ENCODE data around the gene KCNIP4. TPM values are rescaled to one million over a fixed set of nuclear protein-coding genes. Genes with fewer than 3 reads are reported as not detected.

KCNIP4 gene
- total RNA-seq, 1 experiment from 2014 or later = not detected

- BruUV-seq (replicated peaks) = no TSS peak
- H2AFZ ChIP-seq = no peak overlapping the region
- intact Hi-C loops (cut with micrococcal nuclease; ENCODE audit: unreplicated experiment) = no loop called here
Observed at GRCh38 chr4:21413807-21414370, 534.7 kb downstream of the KCNIP4 start.

GRCh38 chr4:21411086-21411485 is 537.5 kb downstream of the KCNIP4 start:
- H3F3A ChIP-seq (ENCODE audit: insufficient read depth, low read depth) = no peaks in the 10 kb centered on the region
- no peak overlapping the region for H3K4me3 ChIP-seq
- no peaks in the 10 kb centered on the region for H3K9me3 ChIP-seq (ENCODE audit: insufficient read depth, low read depth)
- no peak for DNase-seq
- no TSS peak for BruUV-seq (replicated peaks)
- H3K79me2 ChIP-seq (ENCODE audit: low read depth) = no peaks in the 10 kb centered on the region
- H3K9me2 ChIP-seq (ENCODE audit: insufficient read depth) = no peaks in the 10 kb centered on the region
- no peaks in the 10 kb centered on the region for H3K4me1 ChIP-seq (replicated peaks; ENCODE audit: insufficient read depth)
- no peak overlapping the region for H2AFZ ChIP-seq
- no peaks in the 10 kb centered on the region for H3K27me3 ChIP-seq (ENCODE audit: insufficient read depth, low read depth)
- TF ChIP-seq EZH2 (IDR thresholded peaks at IDR 0.05; ENCODE audit: low read depth) = no peak
- no peak for TF ChIP-seq CTCF (conservative IDR thresholded peaks at IDR 0.05)
- CTCF ChIA-PET = no interaction called here
- POLR2A ChIA-PET (ENCODE audit: unreplicated experiment) = no interaction called here
- no peaks in the 10 kb centered on the region for H3K36me3 ChIP-seq (ENCODE audit: low read depth)
- H3K27ac ChIP-seq = no peak overlapping the region
- intact Hi-C loops (cut with micrococcal nuclease; ENCODE audit: unreplicated experiment) = no loop called here
- H4K20me1 ChIP-seq (ENCODE audit: insufficient read depth) = no peaks in the 10 kb centered on the region
- no peak overlapping the region for H3K4me2 ChIP-seq

More at GRCh38 chr4:21413807-21414370, 534.7 kb downstream of the KCNIP4 start:
- Histone ChIP-seq H3K79me2 (ENCODE audit: low read depth) (no peaks in the 10 kb centered on the region), H4K20me1 (ENCODE audit: insufficient read depth) (no peaks in the 10 kb centered on the region), H3F3A (ENCODE audit: insufficient read depth, low read depth) (no peaks in the 10 kb centered on the region), H3K9me3 (ENCODE audit: insufficient read depth, low read depth) (no peaks in the 10 kb centered on the region), H3K4me2 (no peak overlapping the region), H3K4me3 (no peak overlapping the region), H3K36me3 (ENCODE audit: low read depth) (no peaks in the 10 kb centered on the region), H3K9me2 (ENCODE audit: insufficient read depth) (no peaks in the 10 kb centered on the region), H3K4me1 (replicated peaks; ENCODE audit: insufficient read depth) (no peaks in the 10 kb centered on the region), H3K27me3 (ENCODE audit: insufficient read depth, low read depth) (no peaks in the 10 kb centered on the region), H3K27ac (no peak overlapping the region)
- no peak for TF ChIP-seq CTCF (conservative IDR thresholded peaks at IDR 0.05)
- no peak for TF ChIP-seq EZH2 (IDR thresholded peaks at IDR 0.05; ENCODE audit: low read depth)
- DNase-seq = no peak
- ChIA-PET POLR2A (ENCODE audit: unreplicated experiment) (no interaction called here), CTCF (no interaction called here)

GRCh38 chr4:21410372-21410771 is 538.2 kb downstream of the KCNIP4 start:
- H3K9me2 ChIP-seq (ENCODE audit: insufficient read depth) = no peaks in the 10 kb centered on the region
- TF ChIP-seq CTCF (conservative IDR thresholded peaks at IDR 0.05) (no peak), EZH2 (IDR thresholded peaks at IDR 0.05; ENCODE audit: low read depth) (no peak)
- intact Hi-C loops (cut with micrococcal nuclease; ENCODE audit: unreplicated experiment) = no loop called here
- H4K20me1 ChIP-seq (ENCODE audit: insufficient read depth) = no peaks in the 10 kb centered on the region
- POLR2A ChIA-PET (ENCODE audit: unreplicated experiment) = no interaction called here
- no peaks in the 10 kb centered on the region for H3F3A ChIP-seq (ENCODE audit: insufficient read depth, low read depth)
- H3K4me3 ChIP-seq = no peak overlapping the region
- H3K79me2 ChIP-seq (ENCODE audit: low read depth) = no peaks in the 10 kb centered on the region
- H3K9me3 ChIP-seq (ENCODE audit: insufficient read depth, low read depth) = no peaks in the 10 kb centered on the region
- CTCF ChIA-PET = no interaction called here
- no peaks in the 10 kb centered on the region for H3K4me1 ChIP-seq (replicated peaks; ENCODE audit: insufficient read depth)
- no TSS peak for BruUV-seq (replicated peaks)
- no peaks in the 10 kb centered on the region for H3K27me3 ChIP-seq (ENCODE audit: insufficient read depth, low read depth)
- no peak overlapping the region for H2AFZ ChIP-seq
- DNase-seq = no peak
- H3K36me3 ChIP-seq (ENCODE audit: low read depth) = no peaks in the 10 kb centered on the region
- H3K27ac ChIP-seq = no peak overlapping the region
- H3K4me2 ChIP-seq = no peak overlapping the region
